GM23338 (cell line): ENCODE data around the gene CHCHD6. TPM values are rescaled to one million over a fixed set of nuclear protein-coding genes. Genes with fewer than 3 reads are reported as not detected.

Source experiments
- ATAC-seq: fragments of 200-7000 bp; cut with Tn5 transposase; 3 replicates; pipeline ENCODE4 v1.9.1; 2020
- DNase-seq: peaks from one replicate; pipeline ENCODE4 v3.0.0-alpha.2; 2015; ENCODE audit warnings: low spot score
- H2AFZ ChIP-seq: fragments of 200-600 bp; sonication (generic); 2 replicates; pipeline ENCODE4 v1.8.0; 2016; ENCODE audit warnings: antibody characterized with exemption, mild to moderate bottlenecking, moderate library complexity
- H3F3A ChIP-seq: fragments of 200-600 bp; sonication (generic); replicated peaks from 2 replicates; pipeline ENCODE4 v1.8.0; 2017; ENCODE audit warnings: antibody characterized with exemption, mixed run types, low read depth
- H3K27ac ChIP-seq: fragments of 200-600 bp; sonication (generic); 2 replicates; pipeline ENCODE4 v1.6.1; 2016; ENCODE audit warnings: low read depth
- H3K27me3 ChIP-seq: fragments of 200-600 bp; sonication (generic); 2 replicates; pipeline ENCODE4 v1.8.0; 2016; ENCODE audit warnings: mild to moderate bottlenecking, mixed run types, moderate library complexity; ENCODE audit not compliant: insufficient read depth
- H3K36me3 ChIP-seq: fragments of 200-600 bp; sonication (generic); 2 replicates; pipeline ENCODE4 v1.8.0; 2016; ENCODE audit warnings: mild to moderate bottlenecking; ENCODE audit not compliant: insufficient read depth
- H3K4me1 ChIP-seq: fragments of 200-600 bp; sonication (generic); 2 replicates; pipeline ENCODE4 v1.8.0; 2016; ENCODE audit warnings: mild to moderate bottlenecking, moderate library complexity; ENCODE audit not compliant: insufficient read depth
- H3K4me2 ChIP-seq: fragments of 200-600 bp; sonication (generic); 2 replicates; pipeline ENCODE4 v1.7.1; 2017; ENCODE audit warnings: mixed run types
- H3K4me3 ChIP-seq: fragments of 200-600 bp; sonication (generic); 2 replicates; pipeline ENCODE4 v1.6.1; 2016; ENCODE audit warnings: mixed run types
- H3K79me2 ChIP-seq: fragments of 200-600 bp; sonication (generic); replicated peaks from 2 replicates; pipeline ENCODE4 v1.8.0; 2017; ENCODE audit warnings: mild to moderate bottlenecking; ENCODE audit not compliant: insufficient read depth
- H3K9me2 ChIP-seq: fragments of 200-600 bp; sonication (generic); 2 replicates; pipeline ENCODE4 v1.8.0; 2017; ENCODE audit not compliant: insufficient read depth
- H4K20me1 ChIP-seq: fragments of 200-600 bp; sonication (generic); replicated peaks from 2 replicates; pipeline ENCODE4 v1.8.0; 2017; ENCODE audit warnings: mild to moderate bottlenecking; ENCODE audit not compliant: insufficient read depth
- H3K27ac Mint-ChIP-seq: 2 replicates; pipeline ENCODE4 v1.8.0; 2020; ENCODE audit warnings: inconsistent platforms, mild to moderate bottlenecking, moderate library complexity, mixed read lengths
- H3K27me3 Mint-ChIP-seq: 3 replicates; pipeline ENCODE4 v1.8.0; 2022; ENCODE audit warnings: low read depth, mild to moderate bottlenecking, moderate library complexity, mixed read lengths, inconsistent platforms; ENCODE audit not compliant: insufficient read depth, poor library complexity
- H3K36me3 Mint-ChIP-seq: 3 replicates; pipeline ENCODE4 v1.8.0; 2021; ENCODE audit warnings: low read depth, mild to moderate bottlenecking, inconsistent platforms, moderate library complexity, mixed read lengths
- H3K4me1 Mint-ChIP-seq: 3 replicates; pipeline ENCODE4 v1.8.0; 2020; ENCODE audit warnings: mild to moderate bottlenecking, inconsistent platforms, mixed read lengths
- H3K4me3 Mint-ChIP-seq: 3 replicates; pipeline ENCODE4 v1.8.0; 2021; ENCODE audit warnings: moderate library complexity, mild to moderate bottlenecking, inconsistent platforms, mixed read lengths
- H3K9me3 Mint-ChIP-seq: 3 replicates; pipeline ENCODE4 v1.8.0; 2020; ENCODE audit warnings: moderate library complexity, mild to moderate bottlenecking, inconsistent platforms, mixed read lengths
- CTCF ChIP-seq, 2 experiments: fragments of 200-600 bp in 1 of 2; sonication (generic) in 1 of 2; conservative IDR thresholded peaks; 2 replicates each; pipeline versions ENCODE4 v1.5.1 to v1.6.1; 2016 to 2017; ENCODE audit warnings: antibody characterized with exemption in 2 of 2, low read depth in 2 of 2, mild to moderate bottlenecking in 2 of 2, moderate library complexity in 1 of 2
- EZH2 ChIP-seq: fragments of 200-600 bp; sonication (generic); IDR thresholded peaks from one replicate; pipeline ENCODE4 v1.8.0; 2017; ENCODE audit warnings: antibody characterized with exemption, mild to moderate bottlenecking, low read depth; ENCODE audit not compliant: unreplicated experiment
- EZH2phosphoT487 ChIP-seq: fragments of 200-600 bp; sonication (generic); IDR thresholded peaks from one replicate; pipeline ENCODE4 v1.8.1; 2018; ENCODE audit warnings: antibody characterized with exemption; ENCODE audit not compliant: unreplicated experiment
- JUNB ChIP-seq: IDR thresholded peaks from one replicate; pipeline ENCODE4 v1.6.1; 2016; ENCODE audit warnings: antibody characterized with exemption; ENCODE audit not compliant: unreplicated experiment
- NANOG ChIP-seq: IDR thresholded peaks from 2 replicates; pipeline ENCODE4 v1.6.1; 2016; ENCODE audit warnings: antibody characterized with exemption, borderline replicate concordance
- POLR2AphosphoS5 ChIP-seq: IDR thresholded peaks from 2 replicates; pipeline ENCODE4 v1.6.1; 2016; ENCODE audit warnings: antibody characterized with exemption, low read depth
- REST ChIP-seq: IDR thresholded peaks from one replicate; pipeline ENCODE4 v1.6.1; 2018; ENCODE audit warnings: antibody characterized with exemption; ENCODE audit not compliant: unreplicated experiment
- STAT1 ChIP-seq: IDR thresholded peaks from one replicate; pipeline ENCODE4 v1.6.1; 2016; ENCODE audit warnings: antibody characterized with exemption; ENCODE audit not compliant: unreplicated experiment
- ZNF114 ChIP-seq: fragments of 250-450 bp; sonication (Bioruptor Pico); IDR thresholded peaks from 2 replicates; pipeline ENCODE4 v1.5.0; 2020; ENCODE audit warnings: mild to moderate bottlenecking, moderate library complexity
- polyA plus RNA-seq: library from polyadenylated mRNA; unstranded; fragments of >200 nt; fragmentation: Nextera tagmentation; extraction: Ambion mirVana; gene quantifications from 2 replicates; pipeline ENCODE4 v1.2.1, GENCODE V29; 2016
- total RNA-seq: library from RNA; depleted of rRNA; stranded (reverse); fragments of >200 nt; shearing (Covaris generic); gene quantifications from 2 replicates; pipeline ENCODE4 v1.2.3, GENCODE V29; 2014

The CHCHD6 gene
- total and polyA plus RNA-seq, 2 experiments from 2014 or later = 28.8 to 43.0 TPM

DNA sequence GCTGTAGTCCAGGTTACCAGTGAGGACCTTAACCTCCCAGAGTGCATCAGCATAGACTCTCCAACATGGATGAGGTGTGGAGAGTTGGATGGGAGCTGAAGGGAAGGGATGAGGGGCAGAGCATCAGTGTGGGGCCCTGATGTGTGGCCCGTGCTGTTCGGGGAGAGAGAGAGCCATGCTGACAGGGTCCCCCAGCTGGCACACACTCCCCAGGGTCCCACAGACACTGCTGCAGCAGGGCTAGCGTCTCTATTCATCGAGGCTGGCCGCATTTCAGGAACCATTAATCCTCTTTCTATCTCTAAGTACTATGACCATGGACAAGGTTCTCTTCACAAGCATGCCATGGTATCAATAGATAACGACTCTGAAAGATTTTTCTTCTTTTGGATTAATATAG lies 192.9 kb downstream of the CHCHD6 start (continued):
- no peak for TF ChIP-seq EZH2phosphoT487
- no peak for TF ChIP-seq POLR2AphosphoS5
- no peak for TF ChIP-seq STAT1
- no peak for TF ChIP-seq EZH2
- no peak for TF ChIP-seq REST

DNA sequence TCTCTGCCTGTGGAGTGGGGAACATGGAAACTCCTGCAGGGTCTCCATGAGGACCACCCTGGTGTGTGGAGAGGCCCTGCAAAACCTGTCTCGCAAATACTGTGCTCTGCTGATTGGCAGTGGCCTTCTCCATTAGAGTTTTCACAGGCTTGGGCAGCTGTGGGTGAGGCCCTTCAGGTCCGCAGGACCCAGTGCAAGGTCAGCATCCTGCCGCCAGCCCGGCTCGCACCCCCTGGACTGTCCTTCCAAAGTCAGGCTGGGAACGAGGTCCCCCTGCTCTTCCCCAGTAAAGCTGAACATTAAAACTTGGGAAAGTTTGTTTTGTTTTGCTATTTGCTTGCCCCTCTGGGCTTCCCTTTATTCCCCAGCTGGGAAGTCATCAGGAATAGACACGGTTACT lies 193.9 kb downstream of the CHCHD6 start:
- no peak overlapping the region for H3K27ac Mint-ChIP-seq
- H4K20me1 ChIP-seq = peaks cover 4% of the 10 kb centered on the region; the same call in 1 of the 2 replicates

More for the DNA sequence above, 193.9 kb downstream of the CHCHD6 start:
- Mint-ChIP-seq H3K4me1 (peaks cover 28% of the 10 kb centered on the region), H3K4me3 (no peak overlapping the region), H3K27me3 (no peaks in the 10 kb centered on the region), H3K9me3 (no peaks in the 10 kb centered on the region), H3K36me3 (no peaks in the 10 kb centered on the region)
- H3K4me3 ChIP-seq = no peak overlapping the region
- H3F3A ChIP-seq = no peaks in the 10 kb centered on the region
- no peak overlapping the region for H2AFZ ChIP-seq
- no peaks in the 10 kb centered on the region for H3K27me3 ChIP-seq
- H3K4me1 ChIP-seq = peaks cover 16% of the 10 kb centered on the region
- no peaks in the 10 kb centered on the region for H3K79me2 ChIP-seq
- no peaks in the 10 kb centered on the region for H3K36me3 ChIP-seq
- TF ChIP-seq NANOG (no peak), EZH2phosphoT487 (no peak), POLR2AphosphoS5 (no peak), REST (no peak), CTCF (conservative IDR thresholded peaks at IDR 0.05; ENCODE audit: low read depth in 2 of 2) (no peak), ZNF114 (no peak), JUNB (no peak)
- H3K4me2 ChIP-seq = no peak overlapping the region
- ATAC-seq (no peak), DNase-seq (no peak)
- no peaks in the 10 kb centered on the region; the same call in 1 of the 2 replicates for H3K9me2 ChIP-seq
- H3K27ac ChIP-seq = no peak overlapping the region
